MM.1S (cell line): ENCODE measurements around the gene GPD1.

ENCODE experiments used
- DNase-seq: peaks from one replicate; pipeline ENCODE4 v3.0.0-alpha.2; 2015
- H2AFZ ChIP-seq: fragments of 300-600 bp; sonication (generic); 2 replicates; pipeline ENCODE4 v1.6.0; 2016; ENCODE audit warnings: antibody characterized with exemption, low read length
- H3F3A ChIP-seq: fragments of 300-600 bp; sonication (generic); 2 replicates; pipeline ENCODE4 v1.6.1; 2016; ENCODE audit warnings: mild to moderate bottlenecking, antibody characterized with exemption, low read length, moderate library complexity, mixed read lengths; ENCODE audit not compliant: insufficient read depth
- H3K27ac ChIP-seq: fragments of 300-600 bp; sonication (generic); 2 replicates; pipeline ENCODE4 v1.5.1; 2016; ENCODE audit warnings: mild to moderate bottlenecking, low read length
- H3K27me3 ChIP-seq: fragments of 300-600 bp; sonication (generic); replicated peaks from 2 replicates; pipeline ENCODE4 v1.6.0; 2016; ENCODE audit warnings: low read length; ENCODE audit not compliant: insufficient read depth
- H3K36me3 ChIP-seq: fragments of 300-600 bp; sonication (generic); replicated peaks from 2 replicates; pipeline ENCODE4 v1.6.1; 2016; ENCODE audit warnings: mild to moderate bottlenecking, low read length, mixed read lengths; ENCODE audit not compliant: insufficient read depth
- H3K4me1 ChIP-seq: fragments of 300-600 bp; sonication (generic); 2 replicates; pipeline ENCODE4 v1.6.1; 2016; ENCODE audit warnings: low read length, mixed read lengths
- H3K4me2 ChIP-seq: fragments of 300-600 bp; sonication (generic); 2 replicates; pipeline ENCODE4 v1.6.0; 2016; ENCODE audit warnings: low read depth, low read length
- H3K4me3 ChIP-seq: fragments of 300-600 bp; sonication (generic); 2 replicates; pipeline ENCODE4 v1.5.1; 2016; ENCODE audit warnings: low read length, mixed read lengths
- H3K79me2 ChIP-seq: fragments of 300-600 bp; sonication (generic); 2 replicates; pipeline ENCODE4 v1.6.1; 2016; ENCODE audit warnings: mixed run types, low read length, mixed read lengths
- H3K9ac ChIP-seq: fragments of 300-600 bp; sonication (generic); 2 replicates; pipeline ENCODE4 v1.6.1; 2016; ENCODE audit warnings: low read length, mixed read lengths
- H3K9me2 ChIP-seq: fragments of 300-600 bp; sonication (generic); replicated peaks from 2 replicates; pipeline ENCODE4 v1.6.1; 2016; ENCODE audit warnings: mild to moderate bottlenecking, low read length, mixed read lengths; ENCODE audit not compliant: insufficient read depth
- H3K9me3 ChIP-seq: fragments of 300-600 bp; sonication (generic); replicated peaks from 2 replicates; pipeline ENCODE4 v1.6.1; 2016; ENCODE audit warnings: mild to moderate bottlenecking, low read length, mixed read lengths; ENCODE audit not compliant: insufficient read depth
- H4K20me1 ChIP-seq: fragments of 300-600 bp; sonication (generic); 2 replicates; pipeline ENCODE4 v1.6.1; 2016; ENCODE audit warnings: mild to moderate bottlenecking, low read length, moderate library complexity, mixed read lengths; ENCODE audit not compliant: insufficient read depth
- CTCF ChIP-seq: fragments of 300-600 bp; sonication (generic); IDR thresholded peaks from 2 replicates; pipeline ENCODE4 v1.5.1; 2016; ENCODE audit warnings: antibody characterized with exemption, low read length, mixed read lengths
- EZH2 ChIP-seq: fragments of 300-600 bp; sonication (generic); optimal IDR thresholded peaks from 2 replicates; pipeline ENCODE3; 2017; ENCODE audit warnings: low read depth, mild to moderate bottlenecking, antibody characterized with exemption, low read length, mixed read lengths
- EZH2phosphoT487 ChIP-seq: fragments of 300-600 bp; sonication (generic); IDR thresholded peaks from 2 replicates; pipeline ENCODE4 v1.6.1; 2018; ENCODE audit warnings: antibody characterized with exemption, low read length

The GPD1 gene

GRCh38 chr12:50102646-50103309 is 1.0 kb upstream of the GPD1 start:
- no peak for DNase-seq
- Histone ChIP-seq H3K36me3 (peaks cover 8% of the 10 kb centered on the region; the same call in 1 of the 2 replicates), H3K9me3 (no peaks in the 10 kb centered on the region), H3F3A (peaks cover 4% of the 10 kb centered on the region; the same call in 1 of the 2 replicates), H3K79me2 (no peaks in the 10 kb centered on the region), H3K27me3 (no peaks in the 10 kb centered on the region), H3K4me2 (no peak overlapping the region), H3K9ac (no peak overlapping the region), H2AFZ (no peak overlapping the region), H3K9me2 (no peaks in the 10 kb centered on the region), H3K27ac (no peak overlapping the region), H3K4me1 (no peaks in the 10 kb centered on the region), H4K20me1 (no peaks in the 10 kb centered on the region), H3K4me3 (no peak overlapping the region)
- no peak for TF ChIP-seq EZH2
- TF ChIP-seq EZH2phosphoT487: no peak
- TF ChIP-seq CTCF: no peak

DNA sequence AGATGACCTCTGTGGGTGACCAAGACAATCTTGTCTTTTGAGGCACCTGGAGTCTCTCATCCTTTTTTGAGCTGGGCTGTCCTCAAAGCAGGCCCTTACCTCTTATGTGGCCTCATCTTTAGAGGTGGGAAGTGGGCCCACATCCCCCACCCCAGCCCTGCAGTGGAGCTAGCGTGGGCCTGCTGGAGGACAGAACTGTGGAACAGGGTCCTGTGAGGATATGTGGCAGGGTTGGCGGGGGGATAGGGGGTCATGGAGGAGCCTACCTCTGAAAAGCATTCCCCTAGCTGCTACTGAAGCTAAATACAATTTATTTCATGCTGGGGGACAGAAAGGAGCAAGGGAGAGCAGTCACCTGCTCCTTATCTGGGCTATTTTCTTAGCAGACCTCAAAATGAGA is 457 bp upstream of the GPD1 start:
- no peak for DNase-seq
- H3K4me3 ChIP-seq: no peak overlapping the region
- H4K20me1 ChIP-seq: no peaks in the 10 kb centered on the region
- H2AFZ ChIP-seq: no peak overlapping the region
- no peaks in the 10 kb centered on the region for H3K79me2 ChIP-seq
- peaks cover 8% of the 10 kb centered on the region; the same call in 1 of the 2 replicates for H3K36me3 ChIP-seq
- no peak overlapping the region for H3K27ac ChIP-seq
- H3K4me2 ChIP-seq: no peak overlapping the region
- H3K4me1 ChIP-seq: peaks cover 4% of the 10 kb centered on the region; the same call in 1 of the 2 replicates
- H3K9ac ChIP-seq: no peak overlapping the region
- TF ChIP-seq CTCF (no peak), EZH2 (no peak), EZH2phosphoT487 (no peak)
- peaks cover 4% of the 10 kb centered on the region; the same call in 1 of the 2 replicates for H3F3A ChIP-seq
- no peaks in the 10 kb centered on the region for H3K9me3 ChIP-seq
- no peaks in the 10 kb centered on the region for H3K27me3 ChIP-seq
- no peaks in the 10 kb centered on the region for H3K9me2 ChIP-seq

DNA sequence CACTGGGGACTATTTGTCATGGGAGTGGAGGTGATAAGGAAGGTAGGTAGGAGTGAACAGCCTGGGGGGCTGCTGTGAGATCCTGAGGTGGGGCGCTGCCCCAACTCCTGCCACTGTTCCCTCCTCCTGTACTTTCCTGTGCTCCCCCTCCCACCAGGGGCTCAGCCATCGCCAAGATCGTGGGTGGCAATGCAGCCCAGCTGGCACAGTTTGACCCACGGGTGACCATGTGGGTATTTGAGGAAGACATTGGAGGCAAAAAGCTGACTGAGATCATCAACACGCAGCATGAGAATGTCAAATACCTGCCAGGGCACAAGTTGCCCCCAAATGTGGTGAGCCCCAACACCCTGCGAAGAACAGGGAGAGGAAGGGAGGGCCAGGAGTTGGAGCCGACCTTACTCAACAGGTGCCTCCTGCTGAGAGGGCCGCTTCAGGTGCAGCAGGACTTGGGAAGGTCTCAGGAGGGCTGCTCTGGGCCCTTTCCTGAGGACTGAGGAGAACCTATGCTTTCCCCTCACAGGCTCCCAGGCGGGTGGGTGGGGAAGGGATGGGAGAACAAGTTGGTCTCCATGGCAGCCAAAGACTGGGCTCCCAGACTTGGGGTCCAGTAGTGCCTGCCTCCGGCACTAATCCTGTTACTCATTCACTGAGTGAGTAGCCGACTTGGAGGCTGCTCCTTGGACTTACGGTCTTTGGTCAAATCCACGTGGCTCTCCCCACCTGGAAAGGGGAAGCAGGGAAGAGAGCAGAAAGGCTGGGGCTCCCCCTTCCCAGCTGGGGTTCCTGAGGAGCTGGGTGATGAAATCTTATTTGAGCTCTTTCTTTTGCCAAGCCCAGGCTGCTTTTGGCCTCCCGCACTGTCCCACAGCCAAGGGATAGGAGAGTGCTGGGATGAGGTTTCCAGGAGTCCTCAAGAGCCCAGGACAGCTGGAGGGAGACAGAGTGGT is 884 bp downstream of the GPD1 start:
- no peaks in the 10 kb centered on the region for H3K36me3 ChIP-seq
- no peaks in the 10 kb centered on the region for H3K9me2 ChIP-seq
- H3K9ac ChIP-seq: no peak overlapping the region
- no peak overlapping the region for H3K27ac ChIP-seq
- no peaks in the 10 kb centered on the region for H3K27me3 ChIP-seq
- no peaks in the 10 kb centered on the region for H3K9me3 ChIP-seq
- no peak for DNase-seq
- H3F3A ChIP-seq: peaks cover 12% of the 10 kb centered on the region
- TF ChIP-seq EZH2: no peak
- TF ChIP-seq EZH2phosphoT487: no peak
- H3K79me2 ChIP-seq: no peaks in the 10 kb centered on the region
- H3K4me2 ChIP-seq: no peak overlapping the region
- no peaks in the 10 kb centered on the region for H4K20me1 ChIP-seq
- no peak overlapping the region for H3K4me3 ChIP-seq
- H2AFZ ChIP-seq: no peak overlapping the region
- H3K4me1 ChIP-seq: peaks cover 15% of the 10 kb centered on the region
